GM21786 (cell line): Measurements from ENCODE around the gene AKAP9.
"Not testable (repeated sequence)": the region's sequence is repeated elsewhere in the genome, so short reads cannot be mapped to it uniquely, and the experiment has no call there.

Experiments
- ATAC-seq: cut with Tn5 transposase; IDR thresholded peaks from one replicate; pipeline ENCODE4 v1.9.1; 2021; ENCODE audit not compliant: unreplicated experiment

The AKAP9 gene

DNA sequence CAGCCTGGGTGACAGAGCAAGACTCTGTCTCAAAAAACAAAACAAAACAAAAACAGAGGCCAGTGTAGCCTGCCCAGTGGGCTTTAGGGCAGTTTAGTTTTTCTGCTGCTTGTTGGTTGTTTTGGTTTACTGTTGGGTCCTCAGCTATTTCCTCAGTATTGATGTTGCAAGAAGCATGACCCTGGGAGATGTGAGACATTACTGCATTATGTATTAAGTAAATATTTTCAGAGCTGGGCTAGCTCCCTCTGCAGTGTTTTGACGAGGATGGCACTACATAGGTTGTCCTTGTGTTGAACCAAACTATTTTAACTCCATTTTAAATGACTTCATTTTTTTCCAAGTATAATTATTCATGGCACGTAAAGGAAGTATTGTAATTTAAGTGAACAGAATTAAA is 4.8 kb downstream of the AKAP9 start:
- no peak for ATAC-seq

DNA sequence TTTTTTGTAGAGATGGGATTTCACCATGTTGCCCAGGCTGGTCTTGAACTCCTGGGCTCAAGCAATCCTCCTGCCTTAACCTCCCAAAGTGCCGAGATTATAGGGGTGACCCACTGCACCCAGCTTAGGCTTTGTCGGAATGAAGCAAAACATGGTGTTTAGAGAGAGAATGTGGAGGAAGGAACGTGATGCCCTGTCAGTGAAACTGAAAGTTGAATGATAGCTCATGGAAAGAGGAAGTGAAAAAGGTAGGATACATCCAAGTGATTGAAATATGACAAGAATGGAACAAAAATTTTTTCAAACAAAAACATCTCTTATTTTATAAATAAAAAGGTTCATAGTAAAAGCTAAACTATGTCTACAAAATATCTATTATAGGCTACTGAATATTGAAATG is 5.9 kb downstream of the AKAP9 start:
- no peak for ATAC-seq

DNA sequence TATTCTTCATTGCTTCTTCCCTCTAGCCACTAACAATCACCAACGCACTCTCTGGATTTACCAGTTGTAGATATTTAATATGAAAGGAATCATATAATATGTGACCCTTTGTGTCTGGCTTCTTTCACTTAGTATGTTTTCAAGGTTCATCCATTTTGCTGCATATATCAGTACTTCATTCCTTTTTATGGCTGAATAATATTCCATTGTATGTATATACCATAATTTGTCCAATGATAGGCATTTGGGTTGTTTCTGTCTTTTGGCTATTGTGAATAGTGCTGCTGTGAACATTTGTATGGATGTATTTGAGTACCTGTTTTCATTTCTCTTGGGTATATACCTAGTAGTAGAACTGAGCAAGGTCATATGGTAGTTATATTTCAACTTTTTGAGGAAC is 7.3 kb downstream of the AKAP9 start:
- no peak for ATAC-seq

DNA sequence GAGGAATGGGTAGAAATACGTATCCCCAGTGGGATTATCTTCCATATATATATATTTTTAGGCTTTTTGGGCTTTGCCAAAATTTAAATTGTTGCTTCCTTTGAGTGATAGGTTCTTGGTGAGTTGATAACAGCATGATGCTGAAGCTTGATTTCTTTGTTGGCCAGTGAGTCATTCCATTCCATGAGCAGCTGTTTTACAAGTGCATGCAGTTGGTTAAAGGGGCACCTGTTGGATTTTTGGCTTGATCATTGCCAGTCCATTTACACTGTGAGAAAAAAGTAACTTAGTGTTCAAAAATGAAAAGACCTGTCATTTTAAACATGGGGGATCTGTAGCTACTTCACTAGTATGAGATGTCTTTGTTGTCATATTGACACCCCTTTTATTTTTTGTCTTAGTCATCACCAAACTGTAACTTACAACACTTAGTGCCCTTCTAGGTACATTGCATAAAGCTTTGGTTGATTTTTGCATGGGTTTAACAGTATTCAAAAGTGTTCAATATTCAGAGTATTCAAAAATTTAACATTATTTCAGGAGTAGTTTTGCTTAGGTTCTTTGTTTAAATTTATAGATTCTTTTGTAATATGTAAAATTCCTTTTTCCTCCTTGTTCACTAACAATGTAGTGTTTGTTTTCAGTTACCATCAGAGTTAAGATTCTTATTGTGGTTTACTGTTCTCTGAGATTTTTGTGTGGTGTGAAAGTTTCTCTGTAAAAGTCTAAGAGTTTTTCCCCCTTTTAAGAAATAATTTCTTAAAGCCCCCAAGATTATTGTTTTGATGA is 8.8 kb downstream of the AKAP9 start:
- ATAC-seq = peak; percentile 62

GRCh38 chr7:91953618-91954017 is 13.0 kb downstream of the AKAP9 start:
- ATAC-seq = no peak

DNA sequence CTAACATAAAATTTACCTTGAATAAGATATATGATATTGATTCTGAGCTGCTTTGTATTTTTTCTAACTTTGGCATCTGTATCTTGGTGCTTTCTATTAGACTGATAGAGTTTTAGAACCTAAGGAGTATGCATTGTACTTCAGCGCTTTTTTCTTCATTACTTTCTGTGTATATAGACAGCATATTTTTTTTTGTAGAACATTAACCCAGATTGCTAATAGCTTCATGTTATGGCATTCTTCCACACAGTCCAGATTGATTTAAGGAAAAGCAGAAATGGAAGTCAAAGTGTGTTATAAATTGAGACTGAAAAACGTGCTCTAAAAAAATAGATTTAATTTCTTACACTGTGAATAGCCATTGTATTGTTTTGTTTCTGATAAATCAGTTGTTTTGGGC is 15.8 kb downstream of the AKAP9 start:
- ATAC-seq = not testable (repeated sequence)

- no peak for ATAC-seq
Measured at GRCh38 chr7:91957232-91957631, 16.6 kb downstream of the AKAP9 start.

GRCh38 chr7:91957823-91958222 is 17.2 kb downstream of the AKAP9 start:
- no peak for ATAC-seq

DNA sequence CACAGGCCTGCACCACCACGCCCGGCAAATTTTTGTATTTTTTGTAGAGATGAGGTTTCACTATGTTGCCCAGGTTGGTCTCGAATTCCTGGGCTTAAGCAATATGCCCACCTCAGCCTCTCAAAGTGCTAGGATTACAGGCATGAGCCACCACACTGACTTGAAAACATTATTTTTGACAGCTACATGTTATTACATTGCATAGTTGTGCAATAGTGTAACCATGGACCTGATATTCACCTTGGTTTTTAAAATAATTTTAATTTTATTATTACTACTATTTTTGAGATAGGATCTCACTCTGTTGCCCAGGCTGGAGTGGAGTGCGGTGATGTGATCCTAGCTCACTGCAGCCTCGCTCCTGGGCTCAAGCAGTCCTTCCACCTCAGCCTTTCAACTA is 18.4 kb downstream of the AKAP9 start:
- ATAC-seq = no peak

- ATAC-seq = no peak
Measured at GRCh38 chr7:91961816-91962215, 21.2 kb downstream of the AKAP9 start.

- no peak for ATAC-seq
Measured at GRCh38 chr7:91962419-91962818, 21.8 kb downstream of the AKAP9 start.

GRCh38 chr7:91967513-91967912 is 26.9 kb downstream of the AKAP9 start:
- ATAC-seq = not testable (repeated sequence)

GRCh38 chr7:91973639-91974038 is 33.0 kb downstream of the AKAP9 start:
- ATAC-seq = no peak

DNA sequence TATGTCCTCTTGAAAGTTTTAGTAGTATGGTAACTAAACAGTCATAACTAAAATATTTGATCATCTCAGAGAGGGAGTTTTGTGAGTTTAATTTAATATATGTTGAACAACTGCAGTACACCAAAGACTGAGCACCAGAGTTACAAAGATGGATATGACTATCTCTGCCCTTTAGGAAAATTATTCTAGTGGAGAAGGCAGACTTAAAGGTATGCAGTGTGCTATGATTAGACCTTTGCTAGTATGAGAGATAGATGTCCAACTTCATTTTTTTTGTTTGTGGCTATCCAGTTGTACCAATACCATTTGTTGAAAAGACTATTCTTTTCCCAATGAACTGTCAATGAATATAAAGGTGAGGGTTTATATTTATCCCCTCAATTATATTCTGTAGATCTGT is 33.4 kb downstream of the AKAP9 start:
- no peak for ATAC-seq

DNA sequence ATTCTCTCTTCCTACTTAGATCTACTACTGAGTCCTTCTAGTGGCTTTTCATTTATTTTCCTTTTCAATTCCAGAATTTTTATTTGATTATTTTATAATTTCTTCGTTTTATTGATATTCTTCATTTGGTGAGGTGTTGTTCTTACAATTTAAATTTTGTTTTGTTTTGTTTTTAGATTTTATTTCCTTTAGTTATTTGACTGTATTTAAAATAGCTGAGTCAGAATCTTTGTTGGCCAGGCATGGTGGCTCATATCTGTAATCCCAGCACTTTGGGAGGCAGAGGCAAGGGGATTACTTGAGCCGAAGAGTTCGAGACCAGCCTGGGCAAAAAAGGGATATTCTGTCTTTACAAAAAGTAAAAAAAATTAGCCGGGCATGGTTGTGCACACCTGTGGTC is 36.1 kb downstream of the AKAP9 start:
- ATAC-seq = no peak

- ATAC-seq = no peak
Measured at GRCh38 chr7:91979590-91979989, 38.9 kb downstream of the AKAP9 start.

GRCh38 chr7:91982352-91982751 is 41.7 kb downstream of the AKAP9 start:
- not testable (repeated sequence) for ATAC-seq

GRCh38 chr7:91988213-91988612 is 47.6 kb downstream of the AKAP9 start:
- no peak for ATAC-seq

GRCh38 chr7:91993976-91994375 is 53.3 kb downstream of the AKAP9 start:
- peak; percentile 37 for ATAC-seq

- peak; percentile 92 for ATAC-seq
Measured at GRCh38 chr7:91995391-91996105, 54.9 kb downstream of the AKAP9 start.

GRCh38 chr7:91999631-92000565 is 59.2 kb downstream of the AKAP9 start:
- no peak for ATAC-seq
